Endodermal cell (in vitro differentiated cells): Measurements from ENCODE around the gene TTC28. TPM values are rescaled to one million over a fixed set of nuclear protein-coding genes. Genes with fewer than 3 reads are reported as not detected.

Experiments
- DNase-seq: peaks from one replicate; pipeline ENCODE4 v3.0.0-alpha.2; 2017
- H3K27ac ChIP-seq: 2 replicates; pipeline ENCODE4 v1.5.1; 2013; ENCODE audit warnings: mild to moderate bottlenecking, low read depth, low read length, moderate library complexity
- H3K27me3 ChIP-seq: 2 replicates; pipeline ENCODE4 v1.6.1; 2013; ENCODE audit warnings: mild to moderate bottlenecking, low read length, moderate library complexity; ENCODE audit not compliant: insufficient read depth, control insufficient read depth, poor library complexity, severe bottlenecking
- H3K36me3 ChIP-seq: 2 replicates; pipeline ENCODE4 v1.7.0; 2013; ENCODE audit warnings: mild to moderate bottlenecking, low read length, moderate library complexity; ENCODE audit not compliant: control insufficient read depth, insufficient read depth
- H3K4me1 ChIP-seq: one replicate; pipeline ENCODE4 v1.7.0; 2013; ENCODE audit warnings: low read length; ENCODE audit not compliant: control insufficient read depth, insufficient read depth
- H3K4me3 ChIP-seq: 2 replicates; pipeline ENCODE4 v1.5.1; 2013; ENCODE audit warnings: mild to moderate bottlenecking, low read length, moderate library complexity
- H3K9ac ChIP-seq: 2 replicates; pipeline ENCODE4 v1.6.1; 2013; ENCODE audit warnings: mild to moderate bottlenecking, low read length, moderate library complexity; ENCODE audit not compliant: poor library complexity, severe bottlenecking; ENCODE audit errors: extremely low read depth
- H3K9me3 ChIP-seq: 2 replicates; pipeline ENCODE4 v1.6.1; 2013; ENCODE audit warnings: mild to moderate bottlenecking, low read length, moderate library complexity; ENCODE audit not compliant: control insufficient read depth
- H3K27ac Mint-ChIP-seq: 2 replicates; pipeline ENCODE4 v1.8.0; 2020; ENCODE audit warnings: mixed read lengths
- H3K27me3 Mint-ChIP-seq: 2 replicates; pipeline ENCODE4 v1.8.0; 2021; ENCODE audit warnings: mild to moderate bottlenecking, mixed read lengths; ENCODE audit not compliant: insufficient read depth
- H3K36me3 Mint-ChIP-seq: 2 replicates; pipeline ENCODE4 v1.8.0; 2020; ENCODE audit warnings: low read depth, mixed read lengths
- H3K4me1 Mint-ChIP-seq: 2 replicates; pipeline ENCODE4 v1.8.0; 2020; ENCODE audit warnings: mixed read lengths
- H3K4me3 Mint-ChIP-seq: 2 replicates; pipeline ENCODE4 v1.8.0; 2020; ENCODE audit warnings: mild to moderate bottlenecking, moderate library complexity, mixed read lengths
- H3K9me3 Mint-ChIP-seq: 2 replicates; pipeline ENCODE4 v1.8.0; 2020; ENCODE audit warnings: mild to moderate bottlenecking, mixed read lengths
- WGBS, 2 experiments: methylation state at CpG; one replicate each; pipeline versions ENCODE4 v1.1.5 to v1.1.7; 2013; ENCODE audit warnings: missing lambda C conversion rate in 2 of 2, mixed read lengths in 1 of 2; ENCODE audit not compliant: insufficient coverage in 1 of 2, insufficient read length in 1 of 2; 5-methylcytosine and 5-hydroxymethylcytosine counted together
- total RNA-seq, 2 donors: library from RNA; stranded (reverse); fragmentation: NEBNext Ultra II Directional in 1 of 2; extraction: Animal tissue kit (Norgen Biotek cat#: 25700) in 1 of 2; gene quantifications; 2 replicates in 1 of 2; 3 replicates in 1 of 2; pipeline ENCODE4 v1.2.1, GENCODE V29; 2021
- TF ChIP-seq, protein P1 (sequence below): fragments of 200-600 bp; sonication (generic); conservative IDR thresholded peaks from 2 replicates; pipeline ENCODE4 v1.5.0; 2021; ENCODE audit warnings: antibody characterized with exemption, mild to moderate bottlenecking

The TTC28 gene
- total RNA-seq, 2 donors from 2014 or later, result 28.6 to 34.0 TPM

DNA sequence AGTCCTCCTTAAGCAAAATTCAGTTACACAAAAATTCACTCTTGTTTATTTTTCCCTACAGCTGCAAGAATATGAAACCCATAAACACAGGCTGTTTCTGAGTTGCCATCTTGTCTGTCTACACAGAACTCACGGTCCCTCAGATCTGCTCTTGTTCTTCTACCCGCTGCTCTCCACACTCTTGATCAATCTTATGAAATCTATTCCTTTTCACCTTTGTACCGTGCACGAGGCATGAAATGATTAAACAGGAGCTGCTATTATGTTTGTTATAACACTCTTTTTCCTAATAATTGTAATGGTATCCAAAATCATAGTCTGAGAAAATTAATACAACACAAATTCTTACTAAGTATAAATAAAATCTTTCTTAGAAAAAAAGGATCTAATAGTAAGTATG, 494.5 kb downstream of the TTC28 start:
- Mint-ChIP-seq H3K27me3 (no peaks in the 10 kb centered on the region), H3K4me3 (no peak overlapping the region), H3K9me3 (no peaks in the 10 kb centered on the region), H3K36me3 (no peaks in the 10 kb centered on the region), H3K4me1 (peaks cover 11% of the 10 kb centered on the region), H3K27ac (no peak overlapping the region)
- H3K36me3 ChIP-seq, result no peaks in the 10 kb centered on the region
- H3K9ac ChIP-seq, result no peak overlapping the region
- H3K4me3 ChIP-seq, result no peak overlapping the region
- no peaks in the 10 kb centered on the region for H3K9me3 ChIP-seq
- H3K4me1 ChIP-seq, result no peaks in the 10 kb centered on the region
- no peak for DNase-seq
- H3K27ac ChIP-seq, result no peak overlapping the region
- H3K27me3 ChIP-seq, result no peaks in the 10 kb centered on the region
- TF ChIP-seq, protein P1, sequence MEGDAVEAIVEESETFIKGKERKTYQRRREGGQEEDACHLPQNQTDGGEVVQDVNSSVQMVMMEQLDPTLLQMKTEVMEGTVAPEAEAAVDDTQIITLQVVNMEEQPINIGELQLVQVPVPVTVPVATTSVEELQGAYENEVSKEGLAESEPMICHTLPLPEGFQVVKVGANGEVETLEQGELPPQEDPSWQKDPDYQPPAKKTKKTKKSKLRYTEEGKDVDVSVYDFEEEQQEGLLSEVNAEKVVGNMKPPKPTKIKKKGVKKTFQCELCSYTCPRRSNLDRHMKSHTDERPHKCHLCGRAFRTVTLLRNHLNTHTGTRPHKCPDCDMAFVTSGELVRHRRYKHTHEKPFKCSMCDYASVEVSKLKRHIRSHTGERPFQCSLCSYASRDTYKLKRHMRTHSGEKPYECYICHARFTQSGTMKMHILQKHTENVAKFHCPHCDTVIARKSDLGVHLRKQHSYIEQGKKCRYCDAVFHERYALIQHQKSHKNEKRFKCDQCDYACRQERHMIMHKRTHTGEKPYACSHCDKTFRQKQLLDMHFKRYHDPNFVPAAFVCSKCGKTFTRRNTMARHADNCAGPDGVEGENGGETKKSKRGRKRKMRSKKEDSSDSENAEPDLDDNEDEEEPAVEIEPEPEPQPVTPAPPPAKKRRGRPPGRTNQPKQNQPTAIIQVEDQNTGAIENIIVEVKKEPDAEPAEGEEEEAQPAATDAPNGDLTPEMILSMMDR, result no peak
- WGBS, 2 experiments, result 99 to 100% methylated on average over 1 to 4 of the region's 4 CpGs

DNA sequence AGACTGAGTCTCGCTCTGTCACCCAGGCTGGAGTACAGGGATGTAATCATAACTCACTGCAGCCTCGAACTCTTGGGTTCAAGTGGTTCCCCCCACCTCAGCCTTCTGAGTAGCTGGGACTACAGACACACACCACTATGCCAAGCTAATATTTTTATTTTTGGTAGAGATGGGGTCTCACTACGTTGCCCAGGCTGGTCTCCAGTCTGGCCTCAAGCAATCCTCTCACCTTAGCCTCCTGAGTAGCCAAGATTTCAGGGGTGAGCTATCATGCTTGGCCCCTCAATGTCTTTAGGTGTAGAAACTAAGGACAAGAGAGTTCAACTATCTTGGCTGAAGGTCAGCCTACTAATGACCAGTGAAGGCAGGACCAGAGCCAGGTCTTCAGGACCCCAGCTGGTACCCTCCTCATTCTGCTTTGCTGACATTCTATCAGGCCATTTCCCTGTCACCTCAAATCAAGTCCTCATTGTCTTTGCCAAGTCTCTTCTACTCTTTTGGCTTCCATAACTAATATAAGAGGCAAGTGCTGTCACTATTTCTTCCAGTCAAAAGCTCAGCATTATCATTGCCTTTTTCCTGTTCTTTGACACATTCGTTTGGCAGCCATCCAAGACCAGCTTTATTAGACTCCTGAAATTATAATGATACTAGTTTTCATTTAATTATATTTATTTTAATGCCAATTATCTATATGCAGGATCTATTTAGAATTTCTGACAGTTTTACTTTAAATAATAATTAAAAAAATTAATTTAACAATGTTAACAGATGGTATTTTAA, 496.4 kb downstream of the TTC28 start:
- DNase-seq, result no peak
- H3K4me1 ChIP-seq, result no peaks in the 10 kb centered on the region
- Mint-ChIP-seq H3K4me1 (peaks cover 11% of the 10 kb centered on the region), H3K4me3 (no peak overlapping the region), H3K27me3 (no peaks in the 10 kb centered on the region), H3K36me3 (no peaks in the 10 kb centered on the region), H3K27ac (no peak overlapping the region), H3K9me3 (no peaks in the 10 kb centered on the region)
- no peak overlapping the region for H3K4me3 ChIP-seq
- no peak overlapping the region for H3K27ac ChIP-seq
- no peaks in the 10 kb centered on the region for H3K36me3 ChIP-seq
- TF ChIP-seq, protein P1, result no peak
- WGBS, 2 experiments, result 97 to 100% methylated on average over 1 to 4 of the region's 4 CpGs
- H3K9ac ChIP-seq, result no peak overlapping the region
- no peaks in the 10 kb centered on the region for H3K9me3 ChIP-seq
- no peaks in the 10 kb centered on the region for H3K27me3 ChIP-seq

DNA sequence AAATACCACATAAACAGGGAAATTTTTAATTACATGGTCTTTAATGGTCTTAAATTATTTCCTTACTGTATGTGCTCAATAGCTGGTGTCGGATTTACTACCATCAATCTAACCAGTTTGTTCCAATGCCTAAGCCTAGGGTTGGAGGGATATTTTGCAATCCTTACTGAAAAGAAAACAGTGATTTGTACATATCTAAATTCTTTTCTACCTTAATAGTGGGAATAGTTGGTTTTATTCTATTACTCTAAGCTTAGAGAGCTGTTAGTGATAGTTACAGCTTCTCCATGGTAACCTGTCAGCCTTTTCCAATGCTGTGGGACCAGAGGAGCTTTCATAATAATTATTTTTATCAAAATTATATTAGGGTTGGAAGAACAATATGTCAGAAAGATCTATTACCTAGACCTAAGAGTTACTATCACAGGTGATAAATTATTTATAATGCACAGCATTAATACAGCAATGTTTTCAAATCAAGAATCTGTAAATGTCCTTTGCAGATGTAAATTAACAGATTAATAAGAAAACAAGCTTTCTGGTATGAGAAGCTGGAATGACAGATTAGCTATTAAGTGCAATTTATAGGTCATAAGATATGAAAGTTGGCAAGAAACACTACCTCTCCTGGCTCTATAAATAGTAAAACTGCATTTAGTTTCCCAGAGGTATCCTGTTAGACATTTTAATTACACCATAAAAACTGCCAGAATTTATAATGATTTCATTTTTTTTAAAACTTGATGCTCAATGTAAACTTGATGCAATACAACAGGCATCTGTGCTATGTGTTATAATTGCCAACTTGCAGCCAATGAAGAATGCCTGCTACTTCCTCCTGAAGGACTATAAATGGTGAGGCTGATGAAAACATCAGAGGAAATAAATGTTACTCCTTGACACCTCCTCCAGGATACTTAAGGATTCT, 498.6 kb downstream of the TTC28 start:
- no peaks in the 10 kb centered on the region for H3K27me3 ChIP-seq
- H3K9ac ChIP-seq, result no peak overlapping the region
- DNase-seq, result no peak
- 88% methylated on average over 1 of the region's 1 CpG; no CpG with 5 or more reads in 1 of the 2 experiments for WGBS, 2 experiments
- H3K4me3 Mint-ChIP-seq, result no peak overlapping the region
- H3K36me3 Mint-ChIP-seq, result no peaks in the 10 kb centered on the region
- TF ChIP-seq, protein P1, result no peak
- no peak overlapping the region for H3K27ac ChIP-seq
- H3K4me3 ChIP-seq, result no peak overlapping the region
- peaks cover 8% of the 10 kb centered on the region for H3K4me1 Mint-ChIP-seq
- no peak overlapping the region for H3K27ac Mint-ChIP-seq
- H3K9me3 ChIP-seq, result no peaks in the 10 kb centered on the region
- no peaks in the 10 kb centered on the region for H3K9me3 Mint-ChIP-seq
- no peaks in the 10 kb centered on the region for H3K27me3 Mint-ChIP-seq
- no peaks in the 10 kb centered on the region for H3K4me1 ChIP-seq
- H3K36me3 ChIP-seq, result no peaks in the 10 kb centered on the region
